ENCODE results near the gene PTOV1.

The PTOV1 gene

GRCh38 chr19:49892716-49893115 lies 41.8 kb downstream of the PTOV1 start:
- DNase-seq, result no peak

GRCh38 chr19:49894011-49894664 lies 43.2 kb downstream of the PTOV1 start:
- no peak for DNase-seq

GRCh38 chr19:49894879-49895565 lies 44.1 kb downstream of the PTOV1 start:
- no peak for DNase-seq

GRCh38 chr19:49895566-49896297 lies 44.8 kb downstream of the PTOV1 start:
- no peak for DNase-seq

GRCh38 chr19:49896863-49897621 lies 46.1 kb downstream of the PTOV1 start, which contains the start of gene IL4I1:
TSS of gene IL4I1 (minus strand) at chr19:49896887. CDS start at chr19:49896160, 727 bp downstream.
- peak; percentile 51 for DNase-seq

GRCh38 chr19:49904136-49904535 lies 53.2 kb downstream of the PTOV1 start:
- no peak for DNase-seq

- DNase-seq, result no peak
Observed at GRCh38 chr19:49906879-49907564, 56.1 kb downstream of the PTOV1 start.

GRCh38 chr19:49907745-49908446 lies 56.9 kb downstream of the PTOV1 start:
- no peak for DNase-seq

- no peak for DNase-seq
Observed at GRCh38 chr19:49908480-49909420, 57.8 kb downstream of the PTOV1 start.

- DNase-seq, result no peak
Observed at GRCh38 chr19:49910179-49910578, 59.2 kb downstream of the PTOV1 start.
